A673 (cell line): ENCODE measurements around the gene MRPL12.

ENCODE experiments used
- CTCF ChIP-seq: fragments of 300-800, 200-600 bp; sonication (generic); conservative IDR thresholded peaks from 2 replicates; pipeline ENCODE4 v1.5.1; 2017; ENCODE audit warnings: low read depth, mild to moderate bottlenecking, antibody characterized with exemption, low read length, moderate library complexity, mixed read lengths
- EZH2 ChIP-seq: fragments of 200-600 bp; sonication (generic); IDR thresholded peaks from 2 replicates; pipeline ENCODE4 v1.6.1; 2017; ENCODE audit warnings: borderline replicate concordance, low read depth, mild to moderate bottlenecking, mixed read lengths, antibody characterized with exemption, low read length; ENCODE audit not compliant: poor library complexity, severe bottlenecking

GRCh38 chr17:81666342-81667191, 36.6 kb upstream of the MRPL12 start, which contains the start of the genes CCDC137 and OXLD1:
- TF ChIP-seq CTCF (no peak), EZH2 (no peak)
